Colonic mucosa (tissue), 4 donors: ENCODE measurements around the gene GLYATL2. TPM values are rescaled to one million over a fixed set of nuclear protein-coding genes. Genes with fewer than 3 reads are reported as not detected.

Experiments used
- DNase-seq: peaks from one replicate; pipeline ENCODE4 v3.0.0-alpha.2; 2020
- H3K27ac ChIP-seq: fragments of 200-600 bp; one replicate; pipeline ENCODE4 v1.8.0; 2021
- H3K27me3 ChIP-seq: fragments of 200-600 bp; one replicate; pipeline ENCODE4 v1.8.0; 2021
- H3K36me3 ChIP-seq: fragments of 200-600 bp; one replicate; pipeline ENCODE4 v1.8.0; 2021
- H3K4me1 ChIP-seq: fragments of 200-600 bp; one replicate; pipeline ENCODE4 v1.8.0; 2021; ENCODE audit warnings: mild to moderate bottlenecking
- H3K4me3 ChIP-seq: fragments of 200-600 bp; one replicate; pipeline ENCODE4 v1.8.0; 2021
- H3K9ac ChIP-seq, 2 donors: one replicate each; pipeline ENCODE4 v1.7.0; 2013; ENCODE audit warnings: control low read depth in 2 of 2, low read depth in 2 of 2, low read length in 2 of 2
- H3K9me3 ChIP-seq: fragments of 200-600 bp; one replicate; pipeline ENCODE4 v1.8.0; 2021
- intact Hi-C: fragments of 100-400 bp; cut with DNase I; formaldehyde crosslinking; loops from one replicate; pipeline ENCODE4 v1.14.1; 2022
- total RNA-seq, 2 donors: library from RNA; stranded (reverse); fragmentation: NEBNext Ultra II Directional in 1 of 2; extraction: Animal tissue kit (Norgen Biotek cat#: 25700) in 1 of 2; gene quantifications; one replicate each; pipeline ENCODE4 v1.2.1, GENCODE V29; 2021
- TF ChIP-seq, protein P1 (sequence below): fragments of 200-600 bp; IDR thresholded peaks from one replicate; pipeline ENCODE4 v1.8.0; 2022; ENCODE audit warnings: antibody characterized with exemption, mild to moderate bottlenecking
- donor health status: healthy.
- donor health status: DM: no; HTN: no; CAD: no.
- donor health status: DM: no; HTN: no; CAD: no.

The GLYATL2 gene
- total RNA-seq, 2 donors from 2014 or later, result 0.22 TPM; not detected in 1

DNA sequence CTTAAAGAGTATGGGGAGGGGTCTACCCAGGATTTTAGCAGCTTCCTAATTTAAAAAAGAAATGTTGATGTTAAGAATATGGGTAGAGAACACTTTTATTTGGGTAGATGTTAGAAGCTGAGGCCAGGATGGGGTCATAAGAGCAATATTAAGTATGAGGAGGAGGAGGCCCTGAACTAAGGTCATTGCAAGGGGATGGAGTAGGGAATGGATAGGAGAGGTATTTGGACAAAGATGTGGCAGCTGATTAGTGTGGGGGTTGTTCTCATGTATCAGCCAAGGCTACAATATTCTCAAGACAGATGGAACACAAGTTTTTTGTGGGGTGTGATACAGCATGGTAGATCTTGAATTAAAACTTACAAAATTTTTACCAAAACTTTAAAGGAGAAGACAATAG, 35.7 kb upstream of the GLYATL2 start:
- intact Hi-C loops, result no loop called here
- TF ChIP-seq, protein P1, sequence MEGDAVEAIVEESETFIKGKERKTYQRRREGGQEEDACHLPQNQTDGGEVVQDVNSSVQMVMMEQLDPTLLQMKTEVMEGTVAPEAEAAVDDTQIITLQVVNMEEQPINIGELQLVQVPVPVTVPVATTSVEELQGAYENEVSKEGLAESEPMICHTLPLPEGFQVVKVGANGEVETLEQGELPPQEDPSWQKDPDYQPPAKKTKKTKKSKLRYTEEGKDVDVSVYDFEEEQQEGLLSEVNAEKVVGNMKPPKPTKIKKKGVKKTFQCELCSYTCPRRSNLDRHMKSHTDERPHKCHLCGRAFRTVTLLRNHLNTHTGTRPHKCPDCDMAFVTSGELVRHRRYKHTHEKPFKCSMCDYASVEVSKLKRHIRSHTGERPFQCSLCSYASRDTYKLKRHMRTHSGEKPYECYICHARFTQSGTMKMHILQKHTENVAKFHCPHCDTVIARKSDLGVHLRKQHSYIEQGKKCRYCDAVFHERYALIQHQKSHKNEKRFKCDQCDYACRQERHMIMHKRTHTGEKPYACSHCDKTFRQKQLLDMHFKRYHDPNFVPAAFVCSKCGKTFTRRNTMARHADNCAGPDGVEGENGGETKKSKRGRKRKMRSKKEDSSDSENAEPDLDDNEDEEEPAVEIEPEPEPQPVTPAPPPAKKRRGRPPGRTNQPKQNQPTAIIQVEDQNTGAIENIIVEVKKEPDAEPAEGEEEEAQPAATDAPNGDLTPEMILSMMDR, result no peak

DNA sequence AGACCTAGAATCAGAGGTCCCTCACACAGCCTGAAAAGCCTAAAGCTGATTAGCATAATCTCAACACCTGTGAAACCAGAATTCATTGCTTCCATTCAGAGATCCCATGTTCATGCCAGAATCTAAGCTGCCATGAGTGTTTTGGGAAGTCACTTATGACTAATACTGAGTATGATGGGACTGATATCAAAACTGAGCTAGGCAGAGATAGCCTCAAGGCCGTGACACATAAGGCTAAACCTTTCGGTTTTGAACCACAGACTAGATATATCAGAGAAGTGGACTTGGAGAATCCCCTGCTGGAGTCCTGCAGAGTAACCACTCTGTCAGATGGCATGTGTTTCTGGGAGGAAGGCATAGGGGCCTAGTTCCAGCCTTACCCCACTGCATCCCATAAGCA, 23.1 kb upstream of the GLYATL2 start:
- Histone ChIP-seq H3K9me3 (no peaks in the 10 kb centered on the region), H3K4me3 (no peak overlapping the region), H3K9ac (no peak overlapping the region), H3K27ac (no peak overlapping the region), H3K27me3 (no peaks in the 10 kb centered on the region), H3K4me1 (no peaks in the 10 kb centered on the region), H3K36me3 (no peaks in the 10 kb centered on the region)
- DNase-seq, result no peak
- intact Hi-C loops, result no loop called here
- TF ChIP-seq, protein P1, result no peak

More for the DNA sequence above, 35.7 kb upstream of the GLYATL2 start:
- Histone ChIP-seq H3K27ac (no peak overlapping the region), H3K4me3 (no peak overlapping the region), H3K36me3 (no peaks in the 10 kb centered on the region), H3K9ac (no peak overlapping the region), H3K4me1 (no peaks in the 10 kb centered on the region), H3K27me3 (no peaks in the 10 kb centered on the region), H3K9me3 (no peaks in the 10 kb centered on the region)
- DNase-seq, result no peak

DNA sequence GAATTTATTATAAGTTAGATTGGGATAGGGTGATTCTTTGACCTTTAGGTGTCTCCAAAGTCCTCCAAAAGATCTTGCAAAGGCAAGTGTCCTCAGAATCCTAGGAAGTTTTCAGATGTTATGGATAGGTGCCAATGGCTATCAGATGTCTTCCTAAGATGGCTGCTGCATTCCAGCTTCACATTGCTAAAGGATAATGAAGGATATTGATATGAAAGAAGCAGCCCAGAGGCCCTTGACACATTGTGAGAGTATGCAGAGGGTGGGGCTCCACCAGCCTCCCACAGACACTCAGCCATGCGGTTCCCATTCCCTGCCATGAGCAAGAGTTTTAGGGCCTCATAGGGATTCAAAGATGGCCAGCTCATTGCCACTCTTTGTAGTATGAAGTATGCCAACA, 22.3 kb upstream of the GLYATL2 start:
- H3K9me3 ChIP-seq, result no peaks in the 10 kb centered on the region
- no peaks in the 10 kb centered on the region for H3K27me3 ChIP-seq
- no peak overlapping the region for H3K4me3 ChIP-seq
- TF ChIP-seq, protein P1, result no peak
- H3K36me3 ChIP-seq, result no peaks in the 10 kb centered on the region
- DNase-seq, result no peak
- H3K4me1 ChIP-seq, result no peaks in the 10 kb centered on the region
- H3K27ac ChIP-seq, result no peak overlapping the region
- no peak overlapping the region for H3K9ac ChIP-seq
- intact Hi-C loops, result no loop called here

DNA sequence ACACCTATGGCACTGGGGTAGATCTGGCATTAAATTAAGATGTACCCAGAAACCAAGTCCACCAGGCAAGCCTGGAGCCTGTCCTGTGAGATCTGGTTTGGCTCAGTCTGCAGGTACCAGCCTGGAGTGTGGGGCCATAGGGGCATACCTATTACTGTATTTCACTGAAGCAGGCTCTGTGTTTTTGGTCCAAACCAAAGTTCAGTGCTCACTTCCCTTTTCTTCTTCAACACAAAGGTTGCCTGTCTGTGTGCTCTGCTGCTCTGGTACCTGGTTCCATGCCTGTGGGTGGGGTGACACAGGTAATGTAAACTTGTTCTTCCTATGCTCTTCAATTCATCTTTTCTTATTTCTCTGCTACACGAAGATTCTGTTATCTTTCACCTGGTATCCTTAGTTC, 19.8 kb upstream of the GLYATL2 start:
- Histone ChIP-seq H3K36me3 (no peaks in the 10 kb centered on the region), H3K9me3 (no peaks in the 10 kb centered on the region), H3K27ac (no peak overlapping the region), H3K27me3 (no peaks in the 10 kb centered on the region), H3K9ac (no peak overlapping the region), H3K4me1 (no peaks in the 10 kb centered on the region), H3K4me3 (no peak overlapping the region)
- DNase-seq, result no peak
- intact Hi-C loops, result no loop called here
- TF ChIP-seq, protein P1, result no peak

DNA sequence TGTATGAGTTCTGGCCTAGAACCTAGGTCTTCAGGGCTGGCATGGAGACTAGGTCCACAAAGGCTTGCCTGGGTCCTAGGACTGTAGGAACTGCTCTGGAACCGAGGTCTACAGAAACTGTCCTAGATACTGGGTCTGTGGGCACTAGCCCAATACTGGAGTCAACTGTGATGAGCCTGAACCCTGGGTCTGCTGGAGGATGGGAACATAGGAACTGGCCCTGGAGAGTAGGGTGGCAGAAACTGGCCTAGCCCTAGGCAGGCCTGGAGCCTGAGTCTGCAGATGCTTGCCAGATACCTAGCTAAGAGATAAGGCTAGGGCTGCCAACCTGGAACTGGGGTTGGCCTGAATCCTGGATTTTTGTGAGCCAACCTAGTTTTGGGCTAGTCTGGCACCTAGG, 19.2 kb upstream of the GLYATL2 start:
- Histone ChIP-seq H3K27me3 (no peaks in the 10 kb centered on the region), H3K9me3 (no peaks in the 10 kb centered on the region), H3K36me3 (no peaks in the 10 kb centered on the region), H3K27ac (no peak overlapping the region), H3K4me3 (no peak overlapping the region), H3K4me1 (no peaks in the 10 kb centered on the region), H3K9ac (no peak overlapping the region)
- DNase-seq, result no peak
- TF ChIP-seq, protein P1, result no peak
- intact Hi-C loops, result no loop called here

DNA sequence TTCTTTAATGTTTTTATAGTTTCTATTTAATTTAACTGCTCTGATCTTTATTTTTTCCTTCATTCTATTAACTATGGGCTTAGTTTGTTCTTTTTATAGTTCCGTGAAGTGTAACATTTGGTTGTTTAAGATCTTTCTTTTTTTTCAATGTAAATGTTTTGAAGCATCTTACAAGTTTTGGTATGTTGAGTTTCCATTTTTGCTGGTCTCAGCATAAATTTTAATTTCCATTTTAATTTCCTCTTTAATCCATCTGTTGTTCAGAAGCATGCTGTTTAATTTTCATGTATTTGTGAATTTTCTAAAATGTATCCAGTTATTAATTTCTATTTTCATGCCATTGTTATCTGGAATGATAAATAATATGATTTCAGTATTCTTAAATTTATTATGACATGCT, 17.0 kb upstream of the GLYATL2 start:
- TF ChIP-seq, protein P1, result no peak
- no peak overlapping the region for H3K9ac ChIP-seq

More for the DNA sequence above, 17.0 kb upstream of the GLYATL2 start:
- H3K4me3 ChIP-seq, result no peak overlapping the region
- no peaks in the 10 kb centered on the region for H3K4me1 ChIP-seq
- no peak overlapping the region for H3K27ac ChIP-seq
- DNase-seq, result no peak
- intact Hi-C loops, result no loop called here
- no peaks in the 10 kb centered on the region for H3K27me3 ChIP-seq
- H3K36me3 ChIP-seq, result no peaks in the 10 kb centered on the region
- no peaks in the 10 kb centered on the region for H3K9me3 ChIP-seq
